GM18526 (cell line): ENCODE results near the gene TFPI2.

Experiments
- POLR2A ChIP-seq: IDR thresholded peaks from 3 replicates; pipeline ENCODE4 v1.6.1; 2011; ENCODE audit not compliant: insufficient read length; ENCODE audit errors: extremely low read depth

TFPI2 gene, protein sequence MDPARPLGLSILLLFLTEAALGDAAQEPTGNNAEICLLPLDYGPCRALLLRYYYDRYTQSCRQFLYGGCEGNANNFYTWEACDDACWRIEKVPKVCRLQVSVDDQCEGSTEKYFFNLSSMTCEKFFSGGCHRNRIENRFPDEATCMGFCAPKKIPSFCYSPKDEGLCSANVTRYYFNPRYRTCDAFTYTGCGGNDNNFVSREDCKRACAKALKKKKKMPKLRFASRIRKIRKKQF

DNA sequence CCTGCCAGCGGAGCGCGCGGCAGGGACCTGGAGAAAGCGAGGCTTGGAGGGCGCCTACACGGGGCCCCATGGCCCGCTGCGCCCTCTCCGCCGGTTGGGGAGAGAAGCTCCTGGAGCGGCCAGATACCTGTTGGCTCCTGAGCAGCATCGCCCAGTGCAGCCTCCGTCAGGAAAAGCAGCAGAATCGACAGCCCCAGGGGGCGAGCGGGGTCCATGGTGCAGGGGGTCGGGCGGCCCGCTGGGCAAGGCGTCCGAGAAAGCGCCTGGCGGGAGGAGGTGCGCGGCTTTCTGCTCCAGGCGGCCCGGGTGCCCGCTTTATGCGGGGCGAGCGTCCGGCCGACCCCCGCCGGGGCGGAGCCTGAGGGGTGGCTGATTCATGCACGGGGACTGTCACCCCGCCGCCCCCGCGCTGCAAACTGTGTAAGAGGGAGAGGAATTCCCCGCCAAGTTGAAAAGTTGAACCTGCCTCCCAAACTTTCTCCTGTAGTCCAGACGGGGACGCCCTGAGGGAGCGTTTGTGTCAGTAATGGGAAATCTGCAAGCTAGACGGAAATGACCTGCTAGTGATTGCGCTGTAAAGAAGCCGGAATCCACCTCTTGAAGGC is at the start of gene TFPI2:
Gene TFPI2 (minus strand): TSS at position 290 of the 605 bp plus-strand sequence. CDS start 75 bp downstream, at position 215.
- no peak for TF ChIP-seq POLR2A

DNA sequence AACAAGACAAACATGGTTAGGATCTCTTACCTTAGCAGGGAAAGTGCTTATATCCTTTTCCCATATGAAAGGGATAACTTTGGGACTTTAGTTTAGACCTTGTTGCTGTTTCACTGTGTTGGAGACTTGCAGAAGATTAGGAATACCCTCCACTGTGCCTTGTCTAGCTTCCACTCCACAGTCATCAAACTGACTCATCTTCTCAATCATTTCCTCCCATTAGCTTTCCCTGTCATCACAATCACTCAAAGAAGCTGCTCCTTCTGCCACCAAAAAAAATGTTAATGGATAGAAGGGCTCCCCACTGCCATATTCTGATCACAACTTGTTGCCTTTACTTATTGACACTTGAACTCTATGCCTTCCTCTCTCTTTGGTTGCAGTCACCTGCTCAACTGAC is 47.7 kb upstream of the TFPI2 start:
- TF ChIP-seq POLR2A: no peak

GRCh38 chr7:93937818-93938217 is 47.3 kb upstream of the TFPI2 start:
- no peak for TF ChIP-seq POLR2A

DNA sequence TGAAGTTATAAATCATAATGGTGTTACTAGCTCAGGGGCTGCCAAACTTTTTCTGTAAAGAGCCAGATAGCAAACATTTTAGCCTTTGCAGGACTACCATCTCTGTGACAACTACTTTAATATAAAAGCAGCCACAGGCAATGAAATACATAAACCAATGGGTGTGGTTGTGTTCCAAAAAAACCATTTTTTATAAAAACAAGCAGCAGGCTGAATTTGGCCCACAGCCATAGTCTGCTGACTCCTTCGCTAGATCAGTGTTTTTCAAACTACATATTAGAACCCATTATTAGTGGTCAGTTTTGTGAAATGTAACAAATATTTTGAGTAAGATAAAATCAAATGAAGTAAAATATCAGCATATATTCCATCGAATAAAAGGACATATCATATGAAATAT is 44.5 kb upstream of the TFPI2 start:
- TF ChIP-seq POLR2A: no peak

DNA sequence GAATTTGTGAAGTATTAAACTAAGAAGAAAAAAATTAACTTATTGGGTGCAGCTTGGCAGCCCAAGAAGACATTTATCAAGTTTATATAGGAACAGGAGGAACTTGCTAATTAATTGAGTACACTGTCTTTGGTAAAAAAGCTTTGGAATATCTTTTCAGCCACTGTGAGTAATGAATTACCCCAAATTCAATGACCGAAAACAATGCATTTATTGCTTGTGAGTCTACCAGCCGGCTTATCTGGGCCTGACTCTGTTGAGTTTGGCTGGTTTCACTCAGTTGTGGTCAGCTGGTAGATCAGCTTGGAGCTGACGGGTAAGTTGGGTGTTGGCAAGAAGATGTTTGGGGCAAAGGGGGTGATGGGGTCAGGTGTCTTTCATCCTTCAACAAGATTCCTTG is 42.6 kb upstream of the TFPI2 start:
- TF ChIP-seq POLR2A: no peak

DNA sequence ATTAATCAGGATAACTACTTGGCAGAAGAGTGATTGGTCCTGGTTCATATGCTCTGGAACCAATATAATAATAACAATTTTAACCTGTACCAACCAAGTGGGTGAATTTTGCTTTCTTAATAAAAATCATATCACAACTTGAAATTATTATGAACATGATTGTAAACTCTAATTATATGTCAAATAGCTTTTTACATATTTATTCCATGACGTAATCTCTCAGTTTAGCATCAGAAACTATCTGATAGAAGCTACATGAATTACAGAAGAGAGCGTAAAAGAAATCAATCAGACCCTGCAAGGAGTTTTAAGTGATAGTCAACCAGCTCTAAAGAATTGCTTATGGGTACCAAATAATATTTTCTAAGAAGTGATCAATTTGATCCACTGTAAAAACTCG is 41.1 kb upstream of the TFPI2 start:
- no peak for TF ChIP-seq POLR2A

DNA sequence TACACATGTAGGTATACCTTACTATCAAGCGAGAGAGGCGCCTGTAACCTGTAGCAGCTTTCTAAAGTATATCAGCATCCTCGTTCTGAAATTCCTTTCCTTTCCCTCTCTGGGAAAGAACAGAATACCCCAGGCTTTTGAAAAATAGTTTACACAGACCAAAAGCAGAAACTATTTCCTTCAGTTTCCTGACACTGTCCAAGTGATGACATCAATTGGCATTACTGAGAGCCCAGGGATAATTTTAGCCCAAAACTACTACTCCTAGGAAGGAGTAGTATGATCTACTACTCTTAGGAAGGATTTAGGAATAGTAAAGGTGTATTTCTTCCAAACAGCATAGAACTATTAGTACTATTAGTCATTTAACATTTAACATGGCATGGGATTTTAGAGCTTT is 37.0 kb upstream of the TFPI2 start:
- TF ChIP-seq POLR2A: no peak

GRCh38 chr7:93926800-93927199 is 36.2 kb upstream of the TFPI2 start:
- no peak for TF ChIP-seq POLR2A

GRCh38 chr7:93923942-93924341 is 33.4 kb upstream of the TFPI2 start:
- TF ChIP-seq POLR2A: no peak

GRCh38 chr7:93923296-93923695 is 32.7 kb upstream of the TFPI2 start:
- no peak for TF ChIP-seq POLR2A

DNA sequence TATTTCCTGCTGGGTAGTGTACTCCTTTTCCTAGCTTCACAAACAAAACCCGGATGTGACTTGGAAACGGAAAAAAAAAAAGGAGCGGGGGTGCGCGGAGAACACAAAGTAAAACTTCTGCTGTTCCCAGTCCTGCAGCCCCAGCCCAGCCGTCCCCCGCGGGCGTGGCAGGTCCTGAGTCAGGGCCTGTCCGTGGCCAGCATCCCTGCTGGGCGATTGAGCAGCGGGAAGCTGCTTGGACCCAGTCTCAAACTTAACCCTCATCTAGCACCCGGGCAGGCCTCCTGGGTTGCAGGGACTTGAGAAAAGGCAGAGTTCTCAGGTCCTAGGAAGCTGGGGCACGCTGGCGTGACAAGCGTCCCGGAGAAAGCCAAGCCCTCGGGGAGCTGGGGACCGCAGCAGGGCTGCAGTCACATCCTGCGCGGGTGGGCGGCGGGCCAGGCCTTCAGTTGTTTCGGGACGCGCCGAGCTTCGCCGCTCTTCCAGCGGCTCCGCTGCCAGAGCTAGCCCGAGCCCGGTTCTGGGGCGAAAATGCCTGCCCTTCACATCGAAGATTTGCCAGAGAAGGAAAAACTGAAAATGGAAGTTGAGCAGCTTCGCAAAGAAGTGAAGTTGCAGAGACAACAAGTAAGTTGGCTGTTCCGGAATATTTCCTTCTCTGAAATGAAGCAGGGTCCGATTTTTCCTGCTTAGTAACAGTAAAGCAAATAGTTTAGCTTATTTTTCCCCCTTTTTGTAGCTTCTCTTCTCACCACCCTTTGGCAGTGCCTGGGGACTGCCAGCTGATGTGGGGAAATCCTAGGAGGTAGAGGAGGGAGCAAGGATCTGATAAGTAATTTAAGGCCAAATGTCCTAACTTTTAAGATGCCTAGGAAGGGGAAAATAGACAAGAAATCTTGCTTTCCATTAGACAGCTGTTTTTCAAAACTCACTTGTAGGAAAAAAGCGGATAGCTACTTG is 31.3 kb upstream of the TFPI2 start, which contains the start of gene GNG11:
Gene GNG11 (plus strand): TSS at position 129 of the 960 bp plus-strand sequence. CDS start 403 bp downstream, at position 532.
- no peak for TF ChIP-seq POLR2A

GRCh38 chr7:93921186-93921585 is 30.6 kb upstream of the TFPI2 start:
- no peak for TF ChIP-seq POLR2A

- TF ChIP-seq POLR2A: no peak
These were observed 30.1 kb upstream of the TFPI2 start for GRCh38 chr7:93920496-93921182.

DNA sequence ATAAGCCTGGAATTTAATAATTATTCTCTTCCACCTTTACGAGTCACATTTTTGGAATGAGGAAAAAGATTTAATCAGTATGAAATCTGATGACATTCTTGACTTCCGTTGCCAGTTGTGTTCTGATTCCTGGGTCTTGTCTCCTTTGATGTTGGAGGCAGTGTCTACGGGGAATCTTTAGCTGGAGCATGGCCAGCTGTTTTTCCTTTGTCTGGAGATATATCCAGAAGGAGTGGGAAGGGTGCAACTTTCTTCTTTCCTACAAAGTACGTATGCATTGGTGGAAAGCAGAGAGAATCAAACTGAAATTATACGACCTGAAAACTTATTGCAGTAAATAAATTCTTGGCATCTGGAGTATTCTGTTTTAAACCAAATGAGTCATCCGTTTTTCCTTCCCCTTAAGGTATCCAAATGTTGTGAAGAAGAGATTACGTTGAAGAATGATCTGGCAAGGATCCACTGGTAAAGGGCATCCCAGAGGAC is 24.1 kb upstream of the TFPI2 start:
- no peak for TF ChIP-seq POLR2A

DNA sequence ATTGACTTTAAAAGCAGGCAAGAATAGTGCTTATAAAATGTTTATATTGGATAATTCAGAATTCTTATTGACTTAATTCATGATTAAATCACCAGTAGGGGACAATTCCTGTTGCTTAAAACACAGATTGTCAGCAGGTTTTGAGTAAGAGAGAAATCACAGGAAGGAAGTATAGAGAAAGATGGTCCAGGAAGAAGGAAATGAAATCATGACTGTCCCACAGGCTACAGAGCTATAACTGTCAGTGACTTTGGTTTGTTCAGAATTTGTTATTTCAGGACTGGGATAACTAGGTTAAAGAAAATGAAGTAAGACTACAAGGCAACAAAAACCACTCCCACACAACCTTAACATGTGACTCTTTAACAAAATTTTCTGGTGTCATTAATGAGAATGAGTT is 22.6 kb upstream of the TFPI2 start:
- no peak for TF ChIP-seq POLR2A
